Aorta (tissue), 5 donors: ENCODE results near the gene SEPTIN8. TPM values are rescaled to one million over a fixed set of nuclear protein-coding genes. Genes with fewer than 3 reads are reported as not detected.
"Not testable (repeated sequence)": the region's sequence is repeated elsewhere in the genome, so short reads cannot be mapped to it uniquely, and the experiment has no call there.

Experiments
- ATAC-seq: fragments of 200-7000 bp; cut with Tn5 transposase; one replicate; pipeline ENCODE4 v1.9.1; 2022; ENCODE audit warnings: moderate library complexity; ENCODE audit not compliant: low FRiP score
- DNase-seq, 2 donors: peaks; one replicate each; pipeline ENCODE4 v3.0.0-alpha.2; 2020
- H3K27ac ChIP-seq, 2 donors: one replicate each; pipeline ENCODE4 v1.5.1; 2013; ENCODE audit warnings: low read length in 2 of 2, mild to moderate bottlenecking in 2 of 2, moderate library complexity in 2 of 2, control low read depth in 1 of 2, inconsistent platforms in 1 of 2, low read depth in 1 of 2
- H3K27me3 ChIP-seq, 2 donors: one replicate each; pipeline ENCODE4 v1.6.1; 2013; ENCODE audit warnings: control low read depth in 1 of 2, low read length in 1 of 2, mild to moderate bottlenecking in 1 of 2, moderate library complexity in 1 of 2; ENCODE audit not compliant: insufficient read depth in 2 of 2, control insufficient read depth in 1 of 2
- H3K36me3 ChIP-seq, 2 donors: one replicate each; pipeline ENCODE4 v1.6.1; 2013; ENCODE audit warnings: control low read depth in 1 of 2, low read length in 1 of 2, mild to moderate bottlenecking in 1 of 2; ENCODE audit not compliant: insufficient read depth in 2 of 2, control insufficient read depth in 1 of 2
- H3K4me1 ChIP-seq, 2 donors: one replicate each; pipeline ENCODE4 v1.6.1; 2013; ENCODE audit warnings: low read length in 2 of 2, control low read depth in 1 of 2, mild to moderate bottlenecking in 1 of 2, moderate library complexity in 1 of 2; ENCODE audit not compliant: insufficient read depth in 2 of 2, control insufficient read depth in 1 of 2
- H3K4me3 ChIP-seq, 2 donors: one replicate each; pipeline ENCODE4 v1.5.1; 2013; ENCODE audit warnings: low read length in 2 of 2, control low read depth in 1 of 2, mild to moderate bottlenecking in 1 of 2
- H3K9me3 ChIP-seq: one replicate; pipeline ENCODE4 v1.6.1; 2013; ENCODE audit warnings: mild to moderate bottlenecking, low read length; ENCODE audit not compliant: control insufficient read depth
- WGBS, 2 donors: extraction: QIAGEN DNeasy Blood & Tissue Kit; methylation state at CpG; one replicate each; pipeline ENCODE4 v1.1.7; 2013; 5-methylcytosine and 5-hydroxymethylcytosine counted together
- intact Hi-C, 2 donors: fragments of 100-400 bp; cut with DNase I; formaldehyde crosslinking; loops; one replicate each; pipeline versions ENCODE4 v1.14.2 to v1.15.0; 2022
- polyA plus RNA-seq, 2 donors: library from polyadenylated mRNA; stranded (reverse); fragments of 200-250 nt; gene quantifications; one replicate each; pipeline ENCODE4 v1.2.3, GENCODE V29; 2013
- total RNA-seq, 2 donors: library from RNA; stranded (reverse); fragmentation: NEBNext Ultra II Directional; extraction: Animal tissue kit (Norgen Biotek cat#: 25700); gene quantifications; one replicate each; pipeline ENCODE4 v1.2.1, GENCODE V29; 2021
- donor health status: healthy with polysubstance abuse.
- donor health status: Bipolar disorder and iron deficiency.
- donor health status: DM: no; HTN: no; CAD: no.
- donor health status: DM: no; HTN: no; CAD: no.
- donor health status: DM: yes; HTN: yes; CAD: no.

Gene SEPTIN8
- total and polyA plus RNA-seq, 4 donors, result 48.6 to 103 (median 57.5) TPM

GRCh38 chr5:132807163-132807838 lies 30.3 kb upstream of the SEPTIN8 start:
- ATAC-seq, result no peak
- intact Hi-C loops, result no loop called here
- 70 to 72% methylated on average over 12 of the region's 12 CpGs for WGBS, 2 donors
- H3K9me3 ChIP-seq, result no peaks in the 10 kb centered on the region
- DNase-seq, result no peak
- H3K27ac ChIP-seq, result no peak overlapping the region
- no peaks in the 10 kb centered on the region for H3K36me3 ChIP-seq
- H3K4me1 ChIP-seq, result no peaks in the 10 kb centered on the region
- H3K27me3 ChIP-seq, result no peaks in the 10 kb centered on the region
- H3K4me3 ChIP-seq, result no peak overlapping the region

- DNase-seq, ATAC-seq, H3K4me1 ChIP-seq, H3K27me3 ChIP-seq, H3K4me3 ChIP-seq, intact Hi-C loops, H3K9me3 ChIP-seq, H3K36me3 ChIP-seq, H3K27ac ChIP-seq: not testable (repeated sequence)
- 91 to 97% methylated on average over 12 of the region's 12 CpGs for WGBS, 2 donors
These were observed 29.7 kb upstream of the SEPTIN8 start for GRCh38 chr5:132806804-132807162.

GRCh38 chr5:132805872-132806271 lies 28.8 kb upstream of the SEPTIN8 start:
- ATAC-seq, intact Hi-C loops: not testable (repeated sequence)
- WGBS, 2 donors, result 89 to 95% methylated on average over 6 of the region's 6 CpGs

GRCh38 chr5:132804219-132804618 lies 27.2 kb upstream of the SEPTIN8 start:
- DNase-seq, H3K4me1 ChIP-seq, H3K9me3 ChIP-seq, H3K27ac ChIP-seq, H3K36me3 ChIP-seq, H3K4me3 ChIP-seq, H3K27me3 ChIP-seq, ATAC-seq, intact Hi-C loops: not testable (repeated sequence)
- 89 to 100% methylated on average over 1 of the region's 1 CpG for WGBS, 2 donors

More at GRCh38 chr5:132805872-132806271, 28.8 kb upstream of the SEPTIN8 start:
- H3K36me3 ChIP-seq, DNase-seq, H3K27ac ChIP-seq, H3K4me3 ChIP-seq, H3K27me3 ChIP-seq, H3K4me1 ChIP-seq, H3K9me3 ChIP-seq: not testable (repeated sequence)

GRCh38 chr5:132802685-132803066 lies 25.6 kb upstream of the SEPTIN8 start:
- ATAC-seq, H3K27ac ChIP-seq, H3K4me1 ChIP-seq, H3K27me3 ChIP-seq, H3K9me3 ChIP-seq, intact Hi-C loops, H3K36me3 ChIP-seq, H3K4me3 ChIP-seq, DNase-seq: not testable (repeated sequence)
- 80 to 86% methylated on average over 5 of the region's 5 CpGs for WGBS, 2 donors

- WGBS, 2 donors, result 89 to 90% methylated on average over 5 of the region's 5 CpGs
- Histone ChIP-seq H3K27me3 (peaks cover 0 to 1% of the 10 kb centered on the region in 2 donors), H3K4me3 (no peak overlapping the region), H3K27ac (no peak overlapping the region), H3K4me1 (no peaks in the 10 kb centered on the region), H3K36me3 (no peaks in the 10 kb centered on the region), H3K9me3 (no peaks in the 10 kb centered on the region)
- DNase-seq, result no peak
- no peak for ATAC-seq
- intact Hi-C loops, result no loop called here
These were observed 25.1 kb upstream of the SEPTIN8 start for GRCh38 chr5:132802044-132802684.

GRCh38 chr5:132800545-132800944 lies 23.5 kb upstream of the SEPTIN8 start:
- peaks cover 0 to 1% of the 10 kb centered on the region in 2 donors for H3K27me3 ChIP-seq
- no peaks in the 10 kb centered on the region for H3K9me3 ChIP-seq
- DNase-seq, result no peak
- ATAC-seq, result no peak
- H3K36me3 ChIP-seq, result no peaks in the 10 kb centered on the region
- no peaks in the 10 kb centered on the region for H3K4me1 ChIP-seq
- 86 to 89% methylated on average over 2 of the region's 2 CpGs for WGBS, 2 donors
- H3K27ac ChIP-seq, result no peak overlapping the region
- no peak overlapping the region for H3K4me3 ChIP-seq
- intact Hi-C loops, result no loop called here

- DNase-seq, result no peak
- WGBS, 2 donors, result 91% methylated on average over 2 of the region's 2 CpGs
- intact Hi-C loops, result no loop called here
- H3K4me3 ChIP-seq, result no peak overlapping the region
- H3K27me3 ChIP-seq, result peaks cover 0 to 1% of the 10 kb centered on the region in 2 donors
- no peak for ATAC-seq
- no peaks in the 10 kb centered on the region for H3K4me1 ChIP-seq
- no peak overlapping the region for H3K27ac ChIP-seq
- no peaks in the 10 kb centered on the region for H3K36me3 ChIP-seq
- no peaks in the 10 kb centered on the region for H3K9me3 ChIP-seq
These were observed 22.4 kb upstream of the SEPTIN8 start for GRCh38 chr5:132799392-132799791.

- H3K27me3 ChIP-seq, result peaks cover 0 to 1% of the 10 kb centered on the region in 2 donors
- DNase-seq (no peak), ATAC-seq (no peak)
- 73 to 78% methylated on average over 2 of the region's 2 CpGs for WGBS, 2 donors
- no peak overlapping the region for H3K27ac ChIP-seq
- H3K4me1 ChIP-seq, result no peaks in the 10 kb centered on the region
- no peaks in the 10 kb centered on the region for H3K36me3 ChIP-seq
- intact Hi-C loops, result no loop called here
- H3K9me3 ChIP-seq, result no peaks in the 10 kb centered on the region
- no peak overlapping the region for H3K4me3 ChIP-seq
These were observed 20.6 kb upstream of the SEPTIN8 start for GRCh38 chr5:132797651-132798050.
